ENCODE measurements around the gene ZNF536. TPM values are rescaled to one million over a fixed set of nuclear protein-coding genes. Genes with fewer than 3 reads are reported as not detected.

Gene ZNF536
- total and polyA plus RNA-seq, 2 donors (not counting 3 experiments of a cell fraction or from before 2014, with no cell fraction given): not detected

GRCh38 chr19:30322641-30323320 lies 49.4 kb upstream of the ZNF536 start:
- Histone ChIP-seq H3K9me3 (replicated peaks; ENCODE audit: control insufficient read depth, insufficient read depth, low read length) (no peaks in the 10 kb centered on the region), H4K20me1 (replicated peaks; ENCODE audit: control insufficient read depth, extremely low read depth, insufficient read depth, low read length) (no peaks in the 10 kb centered on the region), H3K27ac (ENCODE audit: insufficient read depth, low read depth, low read length) (no peak overlapping the region), H3K9me1 (replicated peaks; ENCODE audit: control insufficient read depth, extremely low read depth, insufficient read depth, low read length) (no peaks in the 10 kb centered on the region), H3K36me3 (ENCODE audit: control insufficient read depth in 2 of 2, extremely low read depth in 1 of 2, insufficient read depth in 2 of 2, low read length in 2 of 2) (no peaks in the 10 kb centered on the region), H3K4me3 (replicated peaks in 1 of 3; ENCODE audit: insufficient read depth in 1 of 3, low read depth in 1 of 3, low read length in 3 of 3) (no peak overlapping the region), H2AFZ (ENCODE audit: low read depth, low read length) (no peak overlapping the region), H3K9ac (replicated peaks; ENCODE audit: extremely low read depth, insufficient read depth, low read length) (no peak overlapping the region), H3K79me2 (ENCODE audit: control insufficient read depth, insufficient read depth, low read length) (no peaks in the 10 kb centered on the region), H3K27me3 (ENCODE audit: control insufficient read depth in 2 of 2, insufficient read depth in 2 of 2, low read length in 2 of 2) (no peaks in the 10 kb centered on the region), H3K4me2 (ENCODE audit: insufficient read depth, low read length) (no peak overlapping the region), H3K4me1 (ENCODE audit: control insufficient read depth, extremely low read depth, insufficient read depth, low read length) (no peaks in the 10 kb centered on the region)
- intact Hi-C loops (cut with micrococcal nuclease): no loop called here
- FAIRE-seq (no peak), DNase-seq (ENCODE audit: low read depth, low spot score) (no peak)
- TF ChIP-seq CTCF (IDR thresholded peaks at IDR 0.05; ENCODE audit: extremely low read depth in 1 of 2, insufficient read depth in 1 of 2, low read depth in 1 of 2, low read length in 2 of 2) (no peak), POLR2AphosphoS5 (IDR thresholded peaks at IDR 0.05; ENCODE audit: insufficient read depth, low read depth, low read length) (no peak), EZH2 (IDR thresholded peaks at IDR 0.05; ENCODE audit: borderline replicate concordance, low read depth, low read length, severe bottlenecking) (no peak), MAX (IDR thresholded peaks at IDR 0.05; ENCODE audit: insufficient read depth, insufficient read length) (no peak), GATA2 (IDR thresholded peaks at IDR 0.05; ENCODE audit: insufficient read depth, insufficient read length, low read depth, low read length) (no peak), FOS (IDR thresholded peaks at IDR 0.05; ENCODE audit: borderline replicate concordance, insufficient read depth, low read length) (no peak), JUN (IDR thresholded peaks at IDR 0.05; ENCODE audit: borderline replicate concordance, insufficient read depth, insufficient read length, low read depth) (no peak), POLR2A (IDR thresholded peaks at IDR 0.05; ENCODE audit: low read depth, low read length) (no peak), MYC (IDR thresholded peaks at IDR 0.05; ENCODE audit: low read depth, low read length) (no peak)
- dilution Hi-C loops (cut with MboI; ENCODE audit: extremely low pct_ligation_motif_present, low sequenced_read_pairs): no loop called here
- ChIA-PET CTCF (no interaction called here), POLR2A (no interaction called here)
- no TSS peak for BruUV-seq (replicated peaks)
